Adrenal gland (tissue), 12 donors: ENCODE measurements around the gene KCTD10. TPM values are rescaled to one million over a fixed set of nuclear protein-coding genes. Genes with fewer than 3 reads are reported as not detected.

Experiments
- DNase-seq, 7 donors: peaks; one replicate each; pipeline ENCODE4 v3.0.0-alpha.2; 2019 to 2020
- H3K27ac ChIP-seq, 5 donors: fragments of 200-600 bp; sonication (generic) in 4 of 5; 1 replicate in 3 of 5; 2 replicates in 2 of 5; pipeline versions ENCODE4 v1.5.1 to v1.8.0; 2016 to 2020; ENCODE audit warnings: mild to moderate bottlenecking in 1 of 5
- H3K27me3 ChIP-seq: fragments of 200-600 bp; 2 replicates; pipeline ENCODE4 v1.8.0; 2021
- H3K36me3 ChIP-seq, 2 donors: fragments of 200-600 bp; replicated peaks in 1 of 2; 1 replicate in 1 of 2; 2 replicates in 1 of 2; pipeline versions ENCODE4 v1.5.1 to v1.8.0; 2018 to 2022
- H3K4me1 ChIP-seq, 2 donors: fragments of 200-600 bp; replicated peaks in 1 of 2; 1 replicate in 1 of 2; 2 replicates in 1 of 2; pipeline versions ENCODE4 v1.5.1 to v1.8.0; 2018 to 2021
- H3K4me3 ChIP-seq, 4 donors: fragments of 200-600 bp; sonication (generic) in 3 of 4; one replicate each; pipeline ENCODE4 v1.5.1; 2016 to 2018
- H3K9me3 ChIP-seq, 3 donors: fragments of 200-600 bp; sonication (generic) in 1 of 3; replicated peaks in 1 of 3; 1 replicate in 2 of 3; 2 replicates in 1 of 3; pipeline versions ENCODE4 v1.5.1 to v1.8.0; 2016 to 2021
- POLR2A ChIP-seq, 2 donors: fragments of 450-650 bp; IDR thresholded peaks; one replicate each; pipeline ENCODE4 v1.6.1; 2017; ENCODE audit warnings: antibody characterized with exemption in 2 of 2, mild to moderate bottlenecking in 2 of 2, moderate library complexity in 1 of 2
- whole genome bisulfite sequencing, 4 donors: extraction: QIAGEN DNeasy Blood & Tissue Kit in 2 of 4; methylation state at CpG; one replicate each; pipeline versions ENCODE4 v1.1.5 to v1.1.7; 2013 to 2017; 5-methylcytosine and 5-hydroxymethylcytosine counted together
- intact Hi-C, 2 donors: fragments of 100-400 bp; cut with DNase I; formaldehyde crosslinking; loops; one replicate each; pipeline versions ENCODE4 v1.14.1 to v1.15.0; 2022 to 2023
- polyA plus RNA-seq, 3 donors: library from polyadenylated mRNA; stranded (reverse); fragments of 200-250 nt in 2 of 3; fragments of 350-450 nt in 1 of 3; fragmentation: Illumina TruSeq in 1 of 3; extraction: RNeasy Lipid Tissue Mini Kit (QIAGEN cat#74804) in 1 of 3; gene quantifications; one replicate each; pipeline ENCODE4 v1.2.3, GENCODE V29; 2013 to 2014
- total RNA-seq, 9 donors: library from RNA; depleted of rRNA in 4 of 9; stranded (reverse); fragments of >200 nt in 4 of 9; fragments of 120-200 nt in 1 of 9; fragmentation: NEBNext Ultra II Directional in 1 of 9; extraction: Animal tissue kit (Norgen Biotek cat#: 25700) in 1 of 9; gene quantifications; one replicate each; pipeline versions ENCODE4 v1.1.0 to v1.2.4, GENCODE V29; 2013 to 2023
- TF ChIP-seq, protein P1 (sequence below), 6 experiments: fragments of 450-650 bp in 4 of 6; fragments of 200-600 bp in 2 of 6; sonication (generic) in 1 of 6; IDR thresholded peaks; 1 replicate in 5 of 6; 2 replicates in 1 of 6; pipeline versions ENCODE4 v1.5.1 to v1.8.0; 2016 to 2021; ENCODE audit warnings: antibody characterized with exemption in 6 of 6, mild to moderate bottlenecking in 2 of 6, moderate library complexity in 1 of 6
- donor health status: healthy with polysubstance abuse.
- donor health status: Bipolar disorder and iron deficiency.
- donor health status: DM: yes; HTN: yes; CAD: no.
- donor health status: DM: no; HTN: no; CAD: no.
- donor health status: DM: no; HTN: no; CAD: no.
- donor health status: DM: yes; HTN: yes; CAD: no.

KCTD10 gene
- total and polyA plus RNA-seq, 12 donors = 21.6 to 77.8 (median 56.1) TPM

GRCh38 chr12:109523504-109523903 is 46.4 kb upstream of the KCTD10 start:
- TF ChIP-seq, protein P1, sequence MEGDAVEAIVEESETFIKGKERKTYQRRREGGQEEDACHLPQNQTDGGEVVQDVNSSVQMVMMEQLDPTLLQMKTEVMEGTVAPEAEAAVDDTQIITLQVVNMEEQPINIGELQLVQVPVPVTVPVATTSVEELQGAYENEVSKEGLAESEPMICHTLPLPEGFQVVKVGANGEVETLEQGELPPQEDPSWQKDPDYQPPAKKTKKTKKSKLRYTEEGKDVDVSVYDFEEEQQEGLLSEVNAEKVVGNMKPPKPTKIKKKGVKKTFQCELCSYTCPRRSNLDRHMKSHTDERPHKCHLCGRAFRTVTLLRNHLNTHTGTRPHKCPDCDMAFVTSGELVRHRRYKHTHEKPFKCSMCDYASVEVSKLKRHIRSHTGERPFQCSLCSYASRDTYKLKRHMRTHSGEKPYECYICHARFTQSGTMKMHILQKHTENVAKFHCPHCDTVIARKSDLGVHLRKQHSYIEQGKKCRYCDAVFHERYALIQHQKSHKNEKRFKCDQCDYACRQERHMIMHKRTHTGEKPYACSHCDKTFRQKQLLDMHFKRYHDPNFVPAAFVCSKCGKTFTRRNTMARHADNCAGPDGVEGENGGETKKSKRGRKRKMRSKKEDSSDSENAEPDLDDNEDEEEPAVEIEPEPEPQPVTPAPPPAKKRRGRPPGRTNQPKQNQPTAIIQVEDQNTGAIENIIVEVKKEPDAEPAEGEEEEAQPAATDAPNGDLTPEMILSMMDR (IDR thresholded peaks at IDR 0.05) = no peak
- no peak for TF ChIP-seq POLR2A (IDR thresholded peaks at IDR 0.05)
- no peaks in the 10 kb centered on the region for H3K27me3 ChIP-seq
- no peak overlapping the region for H3K4me3 ChIP-seq
- H3K4me1 ChIP-seq = peaks cover 0 to 14% of the 10 kb centered on the region in 2 donors
- H3K36me3 ChIP-seq = peaks cover 0 to 58% of the 10 kb centered on the region in 2 donors
- 70 to 97% (median 96%) methylated on average over 2 to 5 of the region's 5 CpGs for WGBS, 4 donors
- H3K27ac ChIP-seq = peak overlapping the region in 1 of 5 donors; percentile 12
- no peaks in the 10 kb centered on the region for H3K9me3 ChIP-seq
- intact Hi-C loops = loop anchor here (5.0 to 10.0 kb wide), 2 partner anchors 74 to 251 kb away; no protein-coding TSS in a partner anchor
- DNase-seq = no peak

DNA sequence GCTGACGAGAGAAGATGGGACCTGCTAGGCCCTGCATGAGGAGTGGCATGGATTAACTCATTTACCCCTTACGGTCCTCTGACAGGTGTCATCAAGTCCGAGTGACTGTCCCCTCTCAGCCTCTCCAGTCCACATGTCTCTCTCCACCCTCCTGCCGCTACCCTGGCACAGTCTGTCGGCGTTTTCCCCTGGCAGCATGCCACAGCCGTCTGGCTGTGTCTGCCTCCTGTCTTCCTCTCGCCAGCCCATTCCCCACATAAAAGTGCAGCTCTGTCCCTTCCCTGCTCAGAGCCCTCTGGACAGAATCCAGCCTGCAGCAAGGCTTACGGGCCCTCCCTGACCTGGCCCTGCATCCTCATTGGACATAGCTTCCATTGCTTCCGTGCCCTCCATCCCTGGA is 46.0 kb upstream of the KCTD10 start:
- peak in 1 of 7 donors; percentile 77 for DNase-seq
- Histone ChIP-seq H3K27ac (peak overlapping the region in 1 of 5 donors; percentile 12), H3K4me1 (peaks cover 0 to 14% of the 10 kb centered on the region in 2 donors), H3K36me3 (peaks cover 0 to 62% of the 10 kb centered on the region in 2 donors), H3K27me3 (no peaks in the 10 kb centered on the region), H3K9me3 (no peaks in the 10 kb centered on the region), H3K4me3 (no peak overlapping the region)
- WGBS, 4 donors = 83 to 91% (median 86%) methylated on average over 10 of the region's 10 CpGs
- TF ChIP-seq, protein P1 (IDR thresholded peaks at IDR 0.05) = no peak
- TF ChIP-seq POLR2A (IDR thresholded peaks at IDR 0.05) = no peak
- intact Hi-C loops = loop anchor here (5.0 to 10.0 kb wide), 2 partner anchors 74 to 252 kb away; no protein-coding TSS in a partner anchor

GRCh38 chr12:109521831-109522230 is 44.7 kb upstream of the KCTD10 start:
- no peak overlapping the region for H3K27ac ChIP-seq
- no peak overlapping the region for H3K4me3 ChIP-seq
- TF ChIP-seq POLR2A (IDR thresholded peaks at IDR 0.05) = no peak
- TF ChIP-seq, protein P1 (IDR thresholded peaks at IDR 0.05) = no peak
- WGBS, 4 donors = 84 to 92% (median 86%) methylated on average over 10 of the region's 10 CpGs
- DNase-seq = no peak
- peaks cover 0 to 14% of the 10 kb centered on the region in 2 donors for H3K4me1 ChIP-seq
- no peaks in the 10 kb centered on the region for H3K9me3 ChIP-seq
- peaks cover 0 to 70% of the 10 kb centered on the region in 2 donors for H3K36me3 ChIP-seq
- intact Hi-C loops = loop anchor here (5.0 to 10.0 kb wide), 2 partner anchors 75 to 253 kb away; no protein-coding TSS in a partner anchor
- H3K27me3 ChIP-seq = no peaks in the 10 kb centered on the region

DNA sequence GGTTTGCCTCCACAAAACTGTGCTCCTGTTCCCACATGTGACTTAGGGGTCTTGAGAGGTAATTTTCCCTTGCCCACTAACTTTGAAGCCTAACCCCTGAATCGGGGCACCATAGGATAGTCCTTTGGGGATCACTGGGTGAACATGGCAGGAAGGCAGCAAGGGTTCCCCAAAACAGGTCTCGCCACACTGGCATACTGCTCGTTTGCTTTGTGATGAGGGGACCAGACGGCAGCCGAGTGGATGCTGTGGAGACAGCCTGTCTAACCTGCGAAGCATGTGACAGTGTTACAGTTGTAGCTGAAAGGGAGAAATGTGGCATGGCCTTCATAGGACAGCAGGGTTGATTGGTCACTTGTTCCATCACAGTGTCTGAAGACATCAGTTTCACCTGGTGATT is 42.7 kb upstream of the KCTD10 start:
- WGBS, 4 donors = 85 to 93% (median 91%) methylated on average over 6 of the region's 6 CpGs
- peaks cover 0 to 14% of the 10 kb centered on the region in 2 donors for H3K4me1 ChIP-seq
- DNase-seq = no peak
- no peaks in the 10 kb centered on the region for H3K27me3 ChIP-seq
- intact Hi-C loops = loop anchor here (5.0 to 10.0 kb wide), 3 partner anchors 78 to 258 kb away; no protein-coding TSS in a partner anchor
- peaks cover 0 to 72% of the 10 kb centered on the region in 2 donors for H3K36me3 ChIP-seq
- H3K27ac ChIP-seq = peak overlapping the region in 2 of 5 donors; percentile 2 to 46
- H3K4me3 ChIP-seq = no peak overlapping the region
- no peaks in the 10 kb centered on the region for H3K9me3 ChIP-seq
- TF ChIP-seq, protein P1 (IDR thresholded peaks at IDR 0.05) = no peak
- no peak for TF ChIP-seq POLR2A (IDR thresholded peaks at IDR 0.05)
